Neural crest cell (in vitro differentiated cells): Measurements from ENCODE around the gene GAL3ST3. TPM values are rescaled to one million over a fixed set of nuclear protein-coding genes. Genes with fewer than 3 reads are reported as not detected.
A peak's percentile ranks its signal among the peaks of the same experiment; 100 is the strongest.
"Not testable (repeated sequence)": the region's sequence is repeated elsewhere in the genome, so short reads cannot be mapped to it uniquely, and the experiment has no call there.

ENCODE experiments used
- DNase-seq: peaks from one replicate; pipeline ENCODE4 v3.0.0; 2021; ENCODE audit warnings: low read depth, mixed read lengths, low spot score
- H3K27ac Mint-ChIP-seq: one replicate; pipeline ENCODE4 v1.8.0; 2021; ENCODE audit warnings: mild to moderate bottlenecking, mixed read lengths; ENCODE audit not compliant: unreplicated experiment
- H3K27me3 Mint-ChIP-seq: 2 replicates; pipeline ENCODE4 v1.8.0; 2021; ENCODE audit warnings: low read depth, mild to moderate bottlenecking, mixed read lengths
- H3K36me3 Mint-ChIP-seq: 2 replicates; pipeline ENCODE4 v1.8.0; 2021; ENCODE audit warnings: low read depth, mild to moderate bottlenecking, mixed read lengths
- H3K4me1 Mint-ChIP-seq: 2 replicates; pipeline ENCODE4 v1.8.0; 2021; ENCODE audit warnings: mixed read lengths
- H3K4me3 Mint-ChIP-seq: one replicate; pipeline ENCODE4 v1.8.0; 2021; ENCODE audit warnings: mild to moderate bottlenecking, mixed read lengths
- H3K9me3 Mint-ChIP-seq: 2 replicates; pipeline ENCODE4 v1.8.0; 2021; ENCODE audit warnings: mixed read lengths
- total RNA-seq: library from RNA; stranded (reverse); gene quantifications from 2 replicates; pipeline ENCODE4 v1.2.1, GENCODE V29; 2021
- TF ChIP-seq, protein P1 (sequence below): fragments of 200-600 bp; sonication (generic); conservative IDR thresholded peaks from 2 replicates; pipeline ENCODE4 v1.5.0; 2021; ENCODE audit warnings: antibody characterized with exemption, mild to moderate bottlenecking

The GAL3ST3 gene
- total RNA-seq, 1 donor from 2014 or later: 8.7 TPM

DNA sequence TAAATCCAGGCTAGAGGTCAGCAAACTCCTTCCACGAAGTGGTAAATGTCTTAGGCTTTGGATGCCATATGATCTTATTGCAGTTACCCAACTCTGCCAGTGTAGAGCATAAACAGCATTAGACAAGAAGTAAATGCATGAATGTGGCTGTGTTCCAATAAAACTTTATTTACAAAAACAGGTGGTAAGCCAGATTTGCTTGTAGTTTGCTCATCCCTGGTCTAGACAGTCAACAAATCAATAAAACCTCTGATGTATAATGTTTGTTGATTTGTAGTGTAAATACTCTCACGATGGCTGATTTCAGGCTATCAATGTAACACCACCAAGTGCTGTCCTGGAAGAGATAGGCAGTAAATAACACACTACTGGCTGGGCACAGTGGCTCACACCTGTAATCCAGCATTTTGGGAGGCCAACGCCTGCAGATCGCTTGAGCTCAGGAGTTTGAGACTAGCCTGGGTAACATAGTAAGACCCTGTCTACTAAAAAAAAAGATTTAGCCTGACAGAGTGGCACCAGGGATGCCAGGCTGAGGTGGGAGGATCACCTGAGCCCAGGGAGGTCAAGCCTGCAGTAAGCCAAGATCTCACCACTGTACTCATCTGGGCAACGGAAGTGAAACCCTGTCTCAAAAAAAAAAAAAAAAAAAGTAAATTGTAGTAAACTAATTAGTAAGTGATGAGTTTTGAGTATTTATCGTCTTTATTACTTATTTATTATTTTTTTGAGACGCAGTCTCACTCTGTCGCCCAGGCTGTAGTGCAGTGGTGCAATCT lies 15.8 kb downstream of the GAL3ST3 start:
- TF ChIP-seq, protein P1, sequence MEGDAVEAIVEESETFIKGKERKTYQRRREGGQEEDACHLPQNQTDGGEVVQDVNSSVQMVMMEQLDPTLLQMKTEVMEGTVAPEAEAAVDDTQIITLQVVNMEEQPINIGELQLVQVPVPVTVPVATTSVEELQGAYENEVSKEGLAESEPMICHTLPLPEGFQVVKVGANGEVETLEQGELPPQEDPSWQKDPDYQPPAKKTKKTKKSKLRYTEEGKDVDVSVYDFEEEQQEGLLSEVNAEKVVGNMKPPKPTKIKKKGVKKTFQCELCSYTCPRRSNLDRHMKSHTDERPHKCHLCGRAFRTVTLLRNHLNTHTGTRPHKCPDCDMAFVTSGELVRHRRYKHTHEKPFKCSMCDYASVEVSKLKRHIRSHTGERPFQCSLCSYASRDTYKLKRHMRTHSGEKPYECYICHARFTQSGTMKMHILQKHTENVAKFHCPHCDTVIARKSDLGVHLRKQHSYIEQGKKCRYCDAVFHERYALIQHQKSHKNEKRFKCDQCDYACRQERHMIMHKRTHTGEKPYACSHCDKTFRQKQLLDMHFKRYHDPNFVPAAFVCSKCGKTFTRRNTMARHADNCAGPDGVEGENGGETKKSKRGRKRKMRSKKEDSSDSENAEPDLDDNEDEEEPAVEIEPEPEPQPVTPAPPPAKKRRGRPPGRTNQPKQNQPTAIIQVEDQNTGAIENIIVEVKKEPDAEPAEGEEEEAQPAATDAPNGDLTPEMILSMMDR: no peak
- Mint-ChIP-seq H3K4me3 (no peak overlapping the region), H3K36me3 (no peaks in the 10 kb centered on the region), H3K9me3 (peaks cover 6% of the 10 kb centered on the region), H3K27me3 (peaks cover 13% of the 10 kb centered on the region), H3K4me1 (no peaks in the 10 kb centered on the region), H3K27ac (no peak overlapping the region)
- DNase-seq: no peak

DNA sequence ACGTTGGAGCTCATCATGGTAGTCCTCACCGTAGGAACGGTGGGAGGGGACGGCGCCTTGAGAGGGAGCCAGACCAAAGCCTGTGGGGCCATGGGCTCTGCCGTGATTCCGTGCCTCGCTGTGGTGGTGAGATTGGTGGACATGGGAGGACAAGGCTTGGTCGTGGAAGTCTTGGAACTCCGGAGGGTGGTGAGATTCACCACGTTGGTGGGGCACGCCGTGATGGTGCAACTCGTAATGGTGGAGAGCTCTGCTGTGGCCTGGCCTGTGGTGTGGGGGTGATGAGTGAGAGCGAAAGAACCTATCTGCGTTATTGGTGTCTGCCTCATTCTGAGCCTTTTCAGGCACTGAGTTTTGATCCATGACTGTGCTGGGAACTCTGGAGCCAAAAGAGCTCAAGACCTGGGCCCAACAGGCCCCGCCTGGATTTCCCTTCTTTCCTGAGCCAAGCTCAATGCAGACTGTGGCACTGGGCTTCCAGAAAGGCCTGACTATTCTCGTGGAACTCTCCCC lies 22.9 kb downstream of the GAL3ST3 start, which contains the start of gene CATSPER1:
Gene CATSPER1, minus strand, starts transcription at position 463 of the 513 bp plus-strand sequence. Its CDS starts 100 bp downstream, at position 363.
- Mint-ChIP-seq H3K36me3 (no peaks in the 10 kb centered on the region), H3K27ac (no peak within 1 kb of the TSS)

GRCh38 chr11:66023186-66023440 lies 25.8 kb downstream of the GAL3ST3 start:
- H3K36me3 Mint-ChIP-seq, DNase-seq, H3K9me3 Mint-ChIP-seq, H3K27ac Mint-ChIP-seq, H3K4me3 Mint-ChIP-seq, H3K4me1 Mint-ChIP-seq: not testable (repeated sequence)
- H3K27me3 Mint-ChIP-seq: peaks cover 14% of the 10 kb centered on the region

More for the DNA sequence above, 22.9 kb downstream of the GAL3ST3 start, which contains the start of gene CATSPER1:
- Mint-ChIP-seq H3K4me3 (no peak within 1 kb of the TSS), H3K4me1 (peaks cover 4% of the 10 kb centered on the region), H3K27me3 (peaks cover 16% of the 10 kb centered on the region), H3K9me3 (no peaks in the 10 kb centered on the region)
- TF ChIP-seq, protein P1: no peak
- DNase-seq: no peak

GRCh38 chr11:66022401-66023185 lies 26.4 kb downstream of the GAL3ST3 start:
- Mint-ChIP-seq H3K27ac (no peak overlapping the region), H3K4me1 (peaks cover 4% of the 10 kb centered on the region), H3K4me3 (no peak overlapping the region), H3K36me3 (no peaks in the 10 kb centered on the region), H3K27me3 (peaks cover 9% of the 10 kb centered on the region), H3K9me3 (no peaks in the 10 kb centered on the region)
- TF ChIP-seq, protein P1: peak; percentile 94
- peak; percentile 96 for DNase-seq

DNA sequence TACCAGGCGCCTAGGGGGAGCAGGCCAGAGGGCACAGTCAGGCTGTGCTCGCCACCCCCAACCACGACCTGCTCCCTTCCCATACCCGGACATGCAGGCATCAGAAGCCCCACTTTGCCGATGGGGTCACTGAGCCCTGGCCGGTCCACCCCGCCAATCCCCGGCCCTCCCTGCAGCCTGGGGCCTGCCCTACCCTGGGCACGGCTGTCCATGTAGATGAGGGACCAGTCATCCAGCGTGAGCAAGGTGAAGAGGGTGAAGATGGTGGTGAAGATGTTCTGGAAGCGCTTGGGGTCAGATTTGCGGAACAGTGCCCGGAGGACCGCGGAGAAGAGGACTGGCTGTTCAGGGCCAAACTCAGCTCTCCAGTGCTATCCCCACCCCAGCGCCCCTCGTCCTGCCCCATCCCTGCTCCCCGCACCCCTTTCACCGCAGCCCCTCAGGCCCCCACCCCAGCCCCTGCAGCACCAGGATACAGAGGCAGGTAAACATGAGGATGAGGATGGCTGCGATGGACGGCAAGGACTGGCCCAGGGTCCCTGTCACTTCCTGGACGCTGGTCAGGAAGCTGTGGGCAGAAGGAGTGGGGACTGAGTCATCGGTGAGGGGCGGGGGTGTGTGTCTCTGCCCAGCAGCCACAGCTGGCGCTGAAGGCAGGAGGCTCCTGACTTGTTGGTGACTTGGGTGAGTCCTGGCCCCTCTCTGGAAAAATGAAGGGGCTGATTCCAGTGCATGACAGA lies 28.2 kb downstream of the GAL3ST3 start:
- Mint-ChIP-seq H3K36me3 (no peaks in the 10 kb centered on the region), H3K27me3 (peaks cover 9% of the 10 kb centered on the region), H3K27ac (no peak overlapping the region), H3K4me1 (peaks cover 4% of the 10 kb centered on the region), H3K4me3 (no peak overlapping the region), H3K9me3 (no peaks in the 10 kb centered on the region)
- TF ChIP-seq, protein P1: no peak
- DNase-seq: no peak
